ENCODE results near the gene DTL.

DTL gene

DNA sequence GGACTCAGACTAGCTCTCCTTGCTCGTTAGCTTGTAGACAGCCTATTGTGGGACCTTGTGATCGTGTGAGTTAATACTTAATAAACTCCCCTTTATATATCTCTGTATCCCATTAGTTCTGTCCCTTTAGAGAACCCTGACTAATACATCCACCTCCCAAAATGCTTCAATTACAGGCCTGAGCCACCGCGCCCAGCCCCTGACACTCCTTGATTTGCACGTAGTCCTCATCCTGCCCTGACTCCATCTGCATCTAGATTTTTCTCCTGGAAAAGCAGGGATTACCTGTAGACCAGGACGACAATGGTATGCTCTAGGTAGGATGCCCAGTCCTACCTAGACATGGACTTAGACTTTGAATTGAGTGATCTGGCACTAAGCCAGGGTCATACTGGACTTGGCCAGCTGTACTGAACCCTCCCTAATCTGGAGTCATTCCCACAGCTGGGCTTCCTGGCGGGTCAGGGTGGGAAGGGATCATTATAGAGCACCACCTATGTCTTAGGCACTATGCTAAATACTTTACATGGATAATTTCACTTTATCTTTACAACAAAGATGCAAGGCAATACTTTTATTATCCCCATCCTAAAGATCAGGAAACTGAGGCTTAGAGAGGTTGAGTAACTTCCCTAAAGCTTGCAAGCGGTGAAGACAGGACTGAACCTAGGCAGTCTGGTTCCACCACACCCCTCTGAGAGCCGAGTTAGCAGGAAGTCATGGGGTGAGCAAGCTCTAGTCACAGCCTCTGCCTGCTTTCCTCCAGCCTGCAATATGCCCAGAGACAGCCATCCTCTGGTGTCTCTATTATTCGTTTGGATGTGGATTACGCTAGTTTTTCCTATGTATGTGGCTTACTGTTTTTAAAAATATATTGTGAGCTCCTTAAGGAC lies 89.4 kb downstream of the DTL start:
- DNase-seq (ENCODE audit: low read depth in 2 of 2, low spot score in 1 of 2) = no peak

DNA sequence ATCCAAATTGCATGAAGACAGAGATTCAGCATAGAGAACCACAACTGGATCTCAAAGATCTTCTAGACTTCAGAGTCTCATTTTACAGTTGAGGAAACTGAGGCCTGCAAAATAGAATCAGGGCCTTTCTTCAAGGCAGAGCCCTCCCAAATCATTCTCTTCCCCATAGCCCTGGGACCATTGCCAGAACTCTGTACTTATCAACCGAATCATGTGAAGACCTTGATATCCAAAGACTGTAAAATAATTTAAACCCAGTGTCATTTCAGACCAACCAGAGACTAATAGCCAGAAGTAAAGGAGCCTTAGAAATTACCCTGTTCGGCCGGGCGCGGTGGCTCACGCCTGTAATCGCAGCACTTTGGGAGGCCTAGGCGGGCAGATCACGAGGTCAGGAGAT lies 90.1 kb downstream of the DTL start:
- DNase-seq (ENCODE audit: low read depth in 2 of 2, low spot score in 1 of 2) = no peak

DNA sequence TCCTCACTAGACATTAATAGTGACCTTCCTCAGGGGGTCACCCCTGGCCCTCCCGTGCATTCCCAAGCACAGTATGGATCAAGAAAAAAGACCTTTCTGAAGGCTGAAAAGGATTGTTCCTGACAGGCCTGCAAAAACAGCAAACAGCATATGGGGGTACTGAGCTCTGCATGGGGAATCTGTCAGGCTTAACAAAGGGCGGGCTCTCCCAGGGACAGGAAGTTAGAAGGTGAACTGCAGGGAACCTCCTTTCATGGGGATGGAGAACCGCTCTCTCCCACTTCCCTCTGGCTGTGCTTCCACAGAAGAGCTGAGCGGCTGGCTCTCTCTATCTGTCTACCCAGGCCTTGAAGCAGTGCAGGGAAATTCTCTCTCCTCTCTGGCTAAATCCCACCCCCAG lies 91.7 kb downstream of the DTL start:
- DNase-seq (ENCODE audit: low read depth in 2 of 2, low spot score in 1 of 2) = no peak

DNA sequence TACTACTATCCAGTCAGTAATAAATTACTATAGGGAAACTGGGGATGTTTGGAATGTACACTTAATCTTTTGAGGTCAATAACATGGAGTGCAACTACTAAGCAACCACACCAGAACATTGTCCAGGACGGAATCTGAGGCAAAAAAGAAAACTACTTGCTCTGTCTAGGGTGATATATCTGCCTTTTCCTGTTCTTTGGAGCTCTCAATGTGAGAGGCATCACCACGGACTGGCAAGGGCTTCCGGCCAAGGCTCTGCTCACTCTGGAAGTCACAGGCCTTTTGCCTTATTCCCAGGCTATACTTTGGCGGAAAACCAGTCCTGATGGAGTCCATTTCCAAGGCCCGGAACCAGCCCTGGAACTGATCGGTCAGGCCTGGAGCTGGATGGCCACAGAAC lies 94.2 kb downstream of the DTL start:
- no peak for DNase-seq (ENCODE audit: low read depth in 2 of 2, low spot score in 1 of 2)

DNA sequence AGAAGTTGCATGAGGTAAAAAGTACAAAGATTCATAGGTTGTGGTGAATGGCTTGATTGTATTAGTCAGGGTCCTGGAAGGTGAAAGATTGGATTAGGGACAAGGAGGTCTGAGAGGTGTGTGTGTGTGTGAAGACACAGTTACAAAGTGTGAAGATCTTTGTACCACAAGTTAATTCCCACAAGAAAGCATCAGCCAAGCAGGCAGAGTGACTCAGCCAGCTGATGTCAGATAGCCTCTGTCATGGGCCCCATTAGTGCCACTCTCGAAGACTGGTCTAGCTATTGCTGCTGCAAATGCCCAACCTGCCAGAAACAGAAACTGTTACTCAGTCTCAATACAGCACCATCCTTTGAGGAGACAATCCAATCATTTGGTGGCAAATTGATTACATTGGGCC lies 96.5 kb downstream of the DTL start:
- DNase-seq (ENCODE audit: low read depth in 2 of 2, low spot score in 1 of 2) = no peak

DNA sequence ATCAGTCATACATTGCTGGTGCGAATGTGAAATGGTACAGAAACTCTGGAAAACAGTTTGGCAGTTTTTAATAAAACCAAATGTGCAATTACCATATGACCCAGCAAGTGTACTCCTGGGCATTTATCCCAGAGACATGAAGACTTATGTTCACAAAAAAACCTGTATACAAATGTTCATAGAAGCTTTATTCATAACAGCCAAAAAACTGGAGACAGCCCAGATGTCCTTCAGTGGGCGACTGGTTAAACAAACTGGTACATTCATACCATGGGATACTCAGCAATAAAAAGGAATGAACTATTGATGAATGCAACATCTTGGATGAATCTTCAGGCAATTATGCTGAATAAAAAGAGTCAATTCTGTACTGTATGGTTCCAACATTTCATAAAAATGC lies 97.8 kb downstream of the DTL start:
- no peak for DNase-seq (ENCODE audit: low read depth in 2 of 2, low spot score in 1 of 2)

DNA sequence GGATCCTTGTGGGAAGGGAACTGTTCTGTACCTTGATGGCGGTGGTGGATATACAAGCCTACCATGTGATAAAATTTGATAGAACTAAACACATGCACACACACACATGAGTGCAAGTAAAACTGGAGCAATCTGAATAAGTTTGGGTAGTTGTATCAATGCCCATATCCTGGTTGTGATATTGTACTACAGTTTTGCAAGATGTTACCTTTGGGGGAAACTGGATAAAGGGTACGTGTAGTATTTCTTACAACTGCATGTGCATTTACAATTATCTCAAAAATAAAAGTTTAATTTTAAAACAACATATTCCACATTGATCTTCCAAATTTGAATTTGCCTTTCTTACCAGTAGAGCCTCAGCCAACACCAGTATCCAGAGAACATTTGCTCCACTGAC lies 99.6 kb downstream of the DTL start:
- no peak for DNase-seq (ENCODE audit: low read depth in 2 of 2, low spot score in 1 of 2)

DNA sequence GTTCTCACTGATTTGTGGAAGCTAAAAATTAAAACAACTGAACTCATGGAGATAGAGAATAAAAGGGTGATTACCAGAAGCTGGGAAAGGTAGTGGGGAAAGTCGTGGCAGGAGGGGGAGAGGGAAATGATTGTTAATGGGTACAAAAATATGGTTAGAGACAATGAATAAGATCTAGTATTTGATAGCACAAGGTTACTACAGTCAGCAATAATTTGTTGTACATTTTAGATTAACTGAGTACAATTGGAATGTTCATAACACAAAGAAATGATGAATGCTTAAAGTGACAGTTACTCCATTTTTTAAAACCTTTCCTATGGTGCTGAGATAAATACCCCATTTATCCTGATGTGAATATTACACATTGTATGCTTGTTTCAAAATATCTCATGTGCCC lies 102.3 kb downstream of the DTL start:
- DNase-seq (ENCODE audit: low read depth in 2 of 2, low spot score in 1 of 2) = no peak

DNA sequence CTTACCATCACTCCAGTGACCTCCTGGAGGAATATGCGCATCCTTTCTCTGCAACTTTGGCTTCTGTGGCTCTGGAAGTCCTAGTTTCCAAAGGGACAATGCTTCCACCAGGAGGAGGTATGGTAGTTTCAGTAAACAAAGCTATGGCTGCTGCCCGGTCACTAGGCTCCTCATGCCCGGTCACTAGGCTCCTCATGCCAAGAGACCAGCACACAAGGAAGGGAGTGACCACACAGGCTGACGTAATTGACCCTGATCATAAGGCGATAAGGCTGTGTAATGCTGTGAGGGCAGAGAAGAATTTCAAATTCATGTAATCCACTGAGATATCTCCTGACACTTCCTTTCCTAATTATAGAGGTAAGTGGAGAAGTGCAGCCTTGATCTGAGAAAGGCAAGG lies 102.9 kb downstream of the DTL start:
- DNase-seq (ENCODE audit: low read depth in 2 of 2, low spot score in 1 of 2) = no peak

DNA sequence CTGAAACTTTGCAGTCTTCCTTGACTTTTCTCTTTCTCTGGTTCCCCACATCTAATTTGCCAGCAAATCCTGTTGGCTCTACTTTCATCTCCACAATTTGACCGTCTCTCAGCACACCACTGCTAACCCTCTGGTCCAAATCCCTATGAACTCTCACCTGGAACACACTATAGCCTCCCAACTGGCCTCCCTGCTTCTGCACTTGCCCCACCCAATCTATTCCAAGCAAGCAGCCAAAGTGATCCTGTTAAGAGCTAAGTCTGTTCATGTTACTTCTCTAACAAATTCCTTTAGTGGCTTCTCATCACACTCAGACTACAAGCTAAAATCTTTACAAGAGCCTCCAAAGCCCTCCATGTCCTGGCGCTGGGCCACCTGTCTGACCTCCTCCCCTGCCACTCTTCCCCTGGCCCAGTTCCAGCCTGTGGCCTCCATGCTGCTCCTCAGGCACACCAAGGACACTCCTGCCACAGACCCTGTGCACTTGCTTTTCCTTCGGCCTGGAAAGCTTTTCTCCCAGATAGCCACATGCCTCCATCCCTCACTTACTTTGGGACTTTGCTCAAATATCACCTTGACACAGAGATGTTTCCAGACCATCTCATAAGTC lies 104.1 kb downstream of the DTL start:
- DNase-seq (ENCODE audit: low read depth in 2 of 2, low spot score in 1 of 2) = no peak

DNA sequence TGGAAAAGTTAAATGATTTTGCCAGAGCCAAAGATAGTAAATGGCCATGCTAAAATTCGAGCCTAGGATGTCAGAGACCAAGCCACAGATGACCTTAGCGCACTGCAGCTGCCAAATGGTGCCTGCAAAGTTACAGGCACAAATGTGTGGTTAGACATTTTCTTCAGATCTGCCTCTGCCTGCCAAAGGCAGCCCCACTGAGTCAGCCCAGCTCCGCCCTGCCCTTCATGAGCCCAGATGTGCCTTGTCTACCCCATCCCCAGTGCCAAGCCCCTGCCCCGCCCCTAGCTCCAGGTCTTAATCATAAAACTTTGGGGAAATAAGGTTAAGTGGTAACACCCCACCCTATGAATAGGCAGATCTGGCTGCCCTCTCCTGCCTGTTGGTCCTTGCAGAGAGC lies 105.9 kb downstream of the DTL start:
- no peak for DNase-seq (ENCODE audit: low read depth in 2 of 2, low spot score in 1 of 2)

DNA sequence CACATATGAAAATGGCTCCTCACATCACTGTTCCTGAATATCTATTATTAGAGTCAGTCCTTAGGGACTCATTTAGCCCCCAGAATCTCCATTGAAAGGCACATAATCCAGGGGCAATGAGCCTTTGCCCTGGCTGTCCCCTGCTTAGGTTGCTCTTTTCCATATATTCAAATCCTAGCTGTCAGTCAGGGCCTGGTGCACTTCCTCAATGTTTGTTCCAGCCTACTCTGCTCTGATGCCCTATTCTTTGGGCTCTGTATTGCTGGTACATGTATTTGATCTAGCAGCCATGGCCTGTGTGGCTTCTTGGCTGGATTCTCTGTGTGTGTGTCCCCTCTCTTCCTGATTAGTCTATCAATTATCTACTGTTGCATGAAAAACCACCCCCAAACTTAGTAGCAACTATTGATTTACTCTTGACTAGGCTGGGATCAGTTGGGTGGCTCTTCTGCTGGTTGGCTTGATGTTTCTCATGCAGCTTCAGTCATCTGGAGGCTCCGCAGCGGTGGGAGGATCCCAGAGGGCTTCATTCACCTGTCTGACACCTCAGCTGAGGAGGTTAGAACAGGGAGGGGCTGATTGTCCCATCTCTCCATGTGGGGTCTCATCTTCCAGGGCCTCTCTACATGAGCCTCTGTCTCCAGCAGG lies 107.5 kb downstream of the DTL start:
- DNase-seq (ENCODE audit: low read depth in 2 of 2, low spot score in 1 of 2) = no peak

DNA sequence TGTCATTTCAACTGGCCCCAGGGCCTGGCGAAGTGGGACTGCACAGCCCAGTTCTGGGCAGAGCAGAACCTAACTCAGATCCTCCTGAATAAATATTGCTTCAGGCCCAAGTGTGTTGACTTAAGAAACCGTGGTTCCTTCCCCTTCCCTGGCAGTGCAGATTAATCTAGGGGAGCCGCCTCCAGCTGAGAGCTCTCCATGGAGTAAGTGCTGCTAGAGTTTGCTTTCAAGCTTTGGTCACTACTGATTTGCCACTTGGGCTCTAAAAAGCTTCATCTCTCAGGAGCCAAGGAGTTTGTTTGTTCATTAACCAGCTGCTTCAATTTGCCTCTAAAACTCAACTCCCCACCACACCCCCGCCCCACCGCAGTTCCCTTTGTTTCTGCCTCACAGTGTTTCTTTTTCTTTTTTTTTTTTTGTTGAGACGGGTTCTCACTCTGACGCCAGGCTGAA lies 112.1 kb downstream of the DTL start:
- no peak for DNase-seq (ENCODE audit: low read depth in 2 of 2, low spot score in 1 of 2)

DNA sequence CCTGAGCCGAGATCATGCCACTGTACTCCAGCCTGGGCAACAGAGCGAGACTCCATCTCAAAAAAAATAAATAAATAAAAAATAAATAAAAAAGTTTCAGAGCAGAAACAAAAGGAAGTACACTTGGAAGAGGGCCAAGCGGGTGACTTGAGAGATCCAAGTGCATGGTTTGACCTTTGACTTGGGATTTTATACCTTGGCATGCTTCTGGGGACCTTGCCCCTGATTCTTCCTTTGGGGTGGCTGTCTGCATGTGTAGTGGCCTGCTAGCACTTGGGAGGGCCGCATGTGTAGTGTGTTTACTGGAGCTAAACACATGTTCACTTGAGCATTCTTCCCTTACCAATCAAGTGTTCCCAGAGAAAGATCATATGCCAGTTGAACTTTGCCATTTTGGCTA lies 114.0 kb downstream of the DTL start:
- no peak for DNase-seq (ENCODE audit: low read depth in 2 of 2, low spot score in 1 of 2)

DNA sequence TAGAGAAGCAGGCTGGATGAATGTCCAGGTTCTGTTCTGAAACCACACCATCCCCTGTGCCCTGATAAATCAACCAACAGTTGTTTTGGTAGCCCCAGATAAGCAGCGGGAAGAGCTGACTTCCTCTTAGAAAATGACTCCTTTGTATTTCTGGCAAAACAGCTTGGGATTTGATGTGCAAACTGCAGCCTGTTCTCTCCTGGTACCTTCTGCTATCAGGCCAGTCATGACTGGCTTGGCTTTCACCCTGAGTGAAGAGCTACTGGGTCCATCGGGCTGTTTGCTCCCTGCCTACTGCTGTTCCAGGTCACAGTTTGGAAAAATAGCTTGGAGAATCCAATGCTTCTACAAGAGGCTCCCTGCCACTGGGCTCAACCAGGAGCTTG lies 116.8 kb downstream of the DTL start:
- DNase-seq (ENCODE audit: low read depth in 2 of 2, low spot score in 1 of 2) = no peak

DNA sequence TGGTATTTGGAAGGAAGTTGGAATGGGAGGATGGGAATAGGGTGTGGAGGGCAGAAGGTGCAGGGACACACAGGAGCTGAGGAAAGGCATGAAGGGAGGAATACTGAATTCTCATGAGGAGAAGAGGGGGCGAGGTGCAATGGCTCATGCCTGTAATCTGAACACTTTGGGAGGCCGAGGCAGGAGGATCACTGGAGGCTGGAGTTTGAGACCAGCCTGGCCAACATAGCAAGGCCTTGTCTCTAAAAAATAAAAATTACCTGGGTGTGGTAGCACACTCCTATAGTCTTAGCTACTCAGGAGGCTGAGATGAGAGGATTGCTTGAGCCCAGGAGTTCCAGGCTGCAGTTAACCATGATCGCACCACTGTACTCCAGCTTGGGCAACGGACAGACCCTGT lies 117.3 kb downstream of the DTL start:
- DNase-seq (ENCODE audit: low read depth in 2 of 2, low spot score in 1 of 2) = no peak

DNA sequence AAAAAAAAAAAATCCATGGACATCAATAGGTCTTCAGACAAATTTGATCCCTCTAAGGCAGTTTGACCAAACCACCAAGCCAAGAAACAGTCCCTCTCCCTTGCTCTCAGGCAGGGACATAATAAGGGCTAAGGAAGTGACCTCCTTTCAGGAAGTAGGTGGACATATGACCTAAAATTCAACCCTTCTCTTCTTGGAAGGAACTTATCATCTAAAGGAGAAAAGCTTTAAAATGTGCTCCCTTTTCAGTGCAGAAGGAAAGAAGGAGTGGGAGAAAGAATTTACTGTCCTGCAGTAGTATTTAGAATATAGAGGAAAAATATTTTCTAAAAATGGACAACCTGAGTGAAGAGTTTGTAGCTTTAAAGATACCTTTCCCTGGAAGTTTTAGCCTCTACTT lies 118.1 kb downstream of the DTL start:
- DNase-seq (ENCODE audit: low read depth in 2 of 2, low spot score in 1 of 2) = no peak
